Smooth muscle cell (in vitro differentiated cells): ENCODE results near the gene LMF1. TPM values are rescaled to one million over a fixed set of nuclear protein-coding genes. Genes with fewer than 3 reads are reported as not detected.
"Not testable (repeated sequence)": the region's sequence is repeated elsewhere in the genome, so short reads cannot be mapped to it uniquely, and the experiment has no call there.

Source experiments
- DNase-seq: peaks from one replicate; lab custom pipeline; 2025; ENCODE audit not compliant: unreplicated experiment; lab: John Stamatoyannopoulos, UW
- H2AFZ ChIP-seq: fragments of 200-600 bp; sonication (generic); 2 replicates; pipeline ENCODE4 v1.6.0; 2016; ENCODE audit warnings: antibody characterized with exemption, low read depth, mild to moderate bottlenecking
- H3F3A ChIP-seq: fragments of 200-600 bp; sonication (generic); 2 replicates; pipeline ENCODE4 v1.6.0; 2017; ENCODE audit warnings: antibody characterized with exemption, low read depth
- H3K27ac ChIP-seq: fragments of 200-600 bp; sonication (generic); 2 replicates; pipeline ENCODE4 v1.5.1; 2016; ENCODE audit warnings: low read depth, mild to moderate bottlenecking
- H3K27me3 ChIP-seq: fragments of 200-600 bp; sonication (generic); 2 replicates; pipeline ENCODE4 v1.6.1; 2016; ENCODE audit warnings: low read depth, mild to moderate bottlenecking
- H3K36me3 ChIP-seq: fragments of 200-600 bp; sonication (generic); 2 replicates; pipeline ENCODE4 v1.5.1; 2016; ENCODE audit warnings: low read depth
- H3K4me1 ChIP-seq: fragments of 200-600 bp; sonication (generic); 2 replicates; pipeline ENCODE4 v1.5.1; 2016; ENCODE audit warnings: low read depth
- H3K4me2 ChIP-seq: fragments of 200-600 bp; sonication (generic); 2 replicates; pipeline ENCODE4 v1.6.0; 2016; ENCODE audit warnings: mild to moderate bottlenecking
- H3K4me3 ChIP-seq: fragments of 200-600 bp; sonication (generic); 2 replicates; pipeline ENCODE4 v1.5.1; 2016; ENCODE audit warnings: mild to moderate bottlenecking
- H3K79me2 ChIP-seq: fragments of 200-600 bp; sonication (generic); 2 replicates; pipeline ENCODE4 v1.6.0; 2016; ENCODE audit warnings: low read depth, mild to moderate bottlenecking
- H3K9ac ChIP-seq: fragments of 200-600 bp; sonication (generic); 2 replicates; pipeline ENCODE4 v1.6.0; 2016; ENCODE audit warnings: low read depth
- H3K9me3 ChIP-seq: fragments of 200-600 bp; sonication (generic); replicated peaks from 2 replicates; pipeline ENCODE4 v1.5.1; 2016; ENCODE audit warnings: low read depth
- H4K20me1 ChIP-seq: fragments of 200-600 bp; sonication (generic); 2 replicates; pipeline ENCODE4 v1.6.0; 2016; ENCODE audit warnings: low read depth
- WGBS: methylation state at CpG from one replicate; pipeline ENCODE4 v1.1.7; 2016; ENCODE audit warnings: low lambda C conversion rate; 5-methylcytosine and 5-hydroxymethylcytosine counted together
- polyA plus RNA-seq: library from polyadenylated mRNA; unstranded; fragments of >200 nt; fragmentation: Nextera tagmentation; extraction: Ambion mirVana; gene quantifications from 2 replicates; pipeline ENCODE4 v1.2.1, GENCODE V29; 2016
- total RNA-seq: library from RNA; depleted of rRNA; stranded (reverse); fragments of >200 nt; gene quantifications from 2 replicates; pipeline ENCODE4 v1.2.3, GENCODE V29; 2014
- TF ChIP-seq, protein P1 (sequence below): fragments of 200-600 bp; sonication (generic); IDR thresholded peaks from 2 replicates; pipeline ENCODE4 v1.5.1; 2017; ENCODE audit warnings: borderline replicate concordance, mild to moderate bottlenecking, antibody characterized with exemption; ENCODE audit not compliant: insufficient read depth, poor library complexity, severe bottlenecking

Gene LMF1
- total and polyA plus RNA-seq, 2 experiments from 2014 or later = 25.3 to 29.8 TPM

DNA sequence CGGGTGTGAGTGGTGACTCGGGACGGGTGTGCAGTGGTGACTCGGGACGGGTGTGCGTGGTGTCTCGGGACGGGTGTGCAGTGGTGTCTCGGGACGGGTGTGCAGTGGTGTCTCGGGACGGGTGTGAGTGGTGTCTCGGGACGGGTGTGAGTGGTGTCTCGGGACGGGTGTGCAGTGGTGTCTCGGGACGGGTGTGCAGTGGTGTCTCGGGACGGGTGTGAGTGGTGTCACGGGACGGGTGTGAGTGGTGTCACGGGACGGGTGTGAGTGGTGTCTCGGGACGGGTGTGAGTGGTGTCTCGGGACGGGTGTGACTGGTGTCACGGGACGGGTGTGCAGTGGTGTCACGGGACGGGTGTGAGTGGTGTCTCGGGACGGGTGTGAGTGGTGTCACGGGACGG lies 112.3 kb downstream of the LMF1 start:
- not testable (repeated sequence) for H3K36me3 ChIP-seq, H3K79me2 ChIP-seq, H2AFZ ChIP-seq, H3K4me1 ChIP-seq, DNase-seq, H3K9me3 ChIP-seq, H3K27me3 ChIP-seq, H3F3A ChIP-seq, H3K4me2 ChIP-seq, H3K9ac ChIP-seq, H4K20me1 ChIP-seq, H3K4me3 ChIP-seq, H3K27ac ChIP-seq
- 98% methylated on average over 25 of the region's 36 CpGs for WGBS

DNA sequence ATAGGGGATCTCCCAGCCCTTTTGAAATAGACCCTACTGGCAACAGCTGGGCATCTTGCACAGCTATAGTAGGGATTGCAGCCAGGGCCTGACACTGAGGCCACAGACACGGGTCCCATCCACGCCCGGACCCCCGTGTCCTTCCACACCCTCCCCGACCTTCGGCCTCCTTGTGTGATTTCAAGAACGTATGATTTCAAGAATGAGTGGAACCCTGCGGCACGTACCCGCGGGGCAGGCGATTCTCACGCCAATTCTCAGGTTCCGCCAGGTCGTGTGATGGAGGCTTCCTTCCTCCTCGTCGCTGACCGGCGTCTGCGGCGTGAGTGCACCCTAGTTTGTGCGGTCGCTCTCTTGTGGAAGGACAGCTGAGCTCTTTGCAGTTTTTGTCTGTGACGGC lies 114.0 kb downstream of the LMF1 start:
- TF ChIP-seq, protein P1, sequence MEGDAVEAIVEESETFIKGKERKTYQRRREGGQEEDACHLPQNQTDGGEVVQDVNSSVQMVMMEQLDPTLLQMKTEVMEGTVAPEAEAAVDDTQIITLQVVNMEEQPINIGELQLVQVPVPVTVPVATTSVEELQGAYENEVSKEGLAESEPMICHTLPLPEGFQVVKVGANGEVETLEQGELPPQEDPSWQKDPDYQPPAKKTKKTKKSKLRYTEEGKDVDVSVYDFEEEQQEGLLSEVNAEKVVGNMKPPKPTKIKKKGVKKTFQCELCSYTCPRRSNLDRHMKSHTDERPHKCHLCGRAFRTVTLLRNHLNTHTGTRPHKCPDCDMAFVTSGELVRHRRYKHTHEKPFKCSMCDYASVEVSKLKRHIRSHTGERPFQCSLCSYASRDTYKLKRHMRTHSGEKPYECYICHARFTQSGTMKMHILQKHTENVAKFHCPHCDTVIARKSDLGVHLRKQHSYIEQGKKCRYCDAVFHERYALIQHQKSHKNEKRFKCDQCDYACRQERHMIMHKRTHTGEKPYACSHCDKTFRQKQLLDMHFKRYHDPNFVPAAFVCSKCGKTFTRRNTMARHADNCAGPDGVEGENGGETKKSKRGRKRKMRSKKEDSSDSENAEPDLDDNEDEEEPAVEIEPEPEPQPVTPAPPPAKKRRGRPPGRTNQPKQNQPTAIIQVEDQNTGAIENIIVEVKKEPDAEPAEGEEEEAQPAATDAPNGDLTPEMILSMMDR = no peak
- Histone ChIP-seq H3K27ac (no peak overlapping the region), H3F3A (peaks cover 5% of the 10 kb centered on the region), H3K4me2 (no peak overlapping the region), H3K36me3 (no peaks in the 10 kb centered on the region), H2AFZ (no peak overlapping the region), H3K79me2 (no peaks in the 10 kb centered on the region), H3K9me3 (no peaks in the 10 kb centered on the region), H3K4me1 (no peaks in the 10 kb centered on the region), H3K4me3 (no peak overlapping the region), H3K9ac (no peak overlapping the region), H3K27me3 (no peaks in the 10 kb centered on the region), H4K20me1 (no peaks in the 10 kb centered on the region)
- WGBS = 95% methylated on average over 24 of the region's 24 CpGs
- no peak for DNase-seq

- 94% methylated on average over 12 of the region's 12 CpGs for WGBS
- peaks cover 5% of the 10 kb centered on the region for H3F3A ChIP-seq
These were observed 114.7 kb downstream of the LMF1 start for GRCh38 chr16:856101-856500.

GRCh38 chr16:855471-855870 lies 115.3 kb downstream of the LMF1 start:
- Histone ChIP-seq H2AFZ (no peak overlapping the region), H3K4me3 (no peak overlapping the region), H3K27ac (no peak overlapping the region), H3K79me2 (no peaks in the 10 kb centered on the region), H3F3A (peaks cover under 1% of the 10 kb centered on the region), H3K4me1 (no peaks in the 10 kb centered on the region), H3K36me3 (no peaks in the 10 kb centered on the region), H3K4me2 (no peak overlapping the region), H4K20me1 (no peaks in the 10 kb centered on the region), H3K9ac (no peak overlapping the region), H3K9me3 (no peaks in the 10 kb centered on the region), H3K27me3 (no peaks in the 10 kb centered on the region)
- DNase-seq = no peak
- 97% methylated on average over 13 of the region's 13 CpGs for WGBS
- TF ChIP-seq, protein P1 = no peak

More at GRCh38 chr16:856101-856500, 114.7 kb downstream of the LMF1 start:
- no peaks in the 10 kb centered on the region for H3K9me3 ChIP-seq
- H3K27ac ChIP-seq = no peak overlapping the region
- no peaks in the 10 kb centered on the region for H3K27me3 ChIP-seq
- H3K4me3 ChIP-seq = no peak overlapping the region
- H3K79me2 ChIP-seq = no peaks in the 10 kb centered on the region
- no peak for DNase-seq
- TF ChIP-seq, protein P1 = no peak
- no peaks in the 10 kb centered on the region for H4K20me1 ChIP-seq
- no peaks in the 10 kb centered on the region for H3K36me3 ChIP-seq
- no peak overlapping the region for H3K9ac ChIP-seq
- no peak overlapping the region for H3K4me2 ChIP-seq
- H3K4me1 ChIP-seq = no peaks in the 10 kb centered on the region
- no peak overlapping the region for H2AFZ ChIP-seq
